GM21723 (cell line): ENCODE results near the gene ACTR1A.

Experiments used
- ATAC-seq: cut with Tn5 transposase; IDR thresholded peaks from one replicate; pipeline ENCODE4 v1.9.1; 2021; ENCODE audit warnings: mild to moderate bottlenecking, moderate library complexity; ENCODE audit not compliant: unreplicated experiment

Gene ACTR1A

GRCh38 chr10:102431452-102432124 lies 70.9 kb downstream of the ACTR1A start:
- ATAC-seq, result no peak

GRCh38 chr10:102429468-102429867 lies 73.0 kb downstream of the ACTR1A start:
- no peak for ATAC-seq
